OCI-LY7 (cell line): ENCODE data around the gene STARD3. TPM values are rescaled to one million over a fixed set of nuclear protein-coding genes. Genes with fewer than 3 reads are reported as not detected.

ENCODE experiments used
- BruUV-seq: library from RNA; stranded (reverse); fragments of 400-500 nt; replicated peaks from 2 replicates; lab custom pipeline; 2021; lab: Mats Ljungman, UMichigan
- CTCF ChIA-PET: fragments of 300-600 bp; sonication (Branson Sonifier 250); formaldehyde crosslinking; loops from one replicate; lab custom pipeline; 2022; ENCODE audit warnings: antibody characterized with exemption; ENCODE audit not compliant: unreplicated experiment; lab: Charles Lee
- POLR2A ChIA-PET: fragments of 300-600 bp; sonication (Branson Sonifier 250); formaldehyde crosslinking; loops from one replicate; lab custom pipeline; 2022; ENCODE audit warnings: antibody characterized with exemption; lab: Charles Lee
- DNase-seq: peaks from one replicate; pipeline ENCODE4 v3.0.0-alpha.2; 2015; ENCODE audit warnings: low spot score
- H2AFZ ChIP-seq: fragments of 200-600 bp; sonication (generic), shearing (Covaris generic); 2 replicates; pipeline ENCODE4 v1.6.1; 2014; ENCODE audit warnings: mild to moderate bottlenecking, antibody characterized with exemption, low read length, moderate library complexity
- H3K27ac ChIP-seq: fragments of 200-600 bp; sonication (generic); 2 replicates; pipeline ENCODE4 v1.5.1; 2014; ENCODE audit warnings: mixed run types, low read depth, mild to moderate bottlenecking, moderate library complexity, low read length, inconsistent platforms; ENCODE audit not compliant: poor library complexity, severe bottlenecking
- H3K36me3 ChIP-seq: fragments of 200-600 bp; sonication (generic); 2 replicates; pipeline ENCODE4 v1.6.1; 2014; ENCODE audit warnings: mild to moderate bottlenecking, antibody characterized with exemption, low read length, moderate library complexity, mixed read lengths; ENCODE audit not compliant: insufficient read depth
- H3K4me1 ChIP-seq: fragments of 200-600 bp; sonication (generic); 2 replicates; pipeline ENCODE4 v1.5.1; 2014; ENCODE audit warnings: mild to moderate bottlenecking, low read length; ENCODE audit not compliant: insufficient read depth, poor library complexity, severe bottlenecking
- H3K4me2 ChIP-seq: fragments of 200-600 bp; sonication (generic); 2 replicates; pipeline ENCODE4 v1.6.1; 2014; ENCODE audit warnings: mild to moderate bottlenecking, low read length
- H3K4me3 ChIP-seq: fragments of 200-600 bp; sonication (generic); 2 replicates; pipeline ENCODE4 v1.5.1; 2014; ENCODE audit warnings: mild to moderate bottlenecking, low read depth, low read length; ENCODE audit not compliant: poor library complexity, severe bottlenecking
- H3K79me2 ChIP-seq: fragments of 200-600 bp; sonication (generic); 2 replicates; pipeline ENCODE4 v1.6.1; 2016; ENCODE audit warnings: low read depth, mild to moderate bottlenecking, low read length, moderate library complexity, mixed read lengths; ENCODE audit not compliant: insufficient read depth
- H3K9me2 ChIP-seq: fragments of 200-600 bp; sonication (generic); 2 replicates; pipeline ENCODE4 v1.6.1; 2016; ENCODE audit warnings: mild to moderate bottlenecking, low read length, mixed read lengths; ENCODE audit not compliant: insufficient read depth
- H3K9me3 ChIP-seq: fragments of 200-600 bp; sonication (generic); 2 replicates; pipeline ENCODE4 v1.6.1; 2014; ENCODE audit warnings: mild to moderate bottlenecking, mixed run types, low read length, mixed read lengths
- H4K20me1 ChIP-seq: fragments of 200-600 bp; sonication (generic); 2 replicates; pipeline ENCODE4 v1.6.1; 2014; ENCODE audit warnings: mild to moderate bottlenecking, antibody characterized with exemption, low read length, moderate library complexity, mixed read lengths; ENCODE audit not compliant: insufficient read depth
- EZH2phosphoT487 ChIP-seq: fragments of 200-600 bp; sonication (generic); IDR thresholded peaks from 2 replicates; pipeline ENCODE4 v1.6.1; 2018; ENCODE audit warnings: low read depth, borderline replicate concordance, mild to moderate bottlenecking, mixed run types, antibody characterized with exemption, low read length, moderate library complexity, mixed read lengths
- intact Hi-C: fragments of 100-400 bp; cut with micrococcal nuclease; formaldehyde crosslinking; loops from one replicate; pipeline ENCODE4 v1.10.0; 2022; ENCODE audit not compliant: unreplicated experiment
- total RNA-seq, 2 experiments: library from RNA; depleted of rRNA in 1 of 2; stranded (reverse); fragments of >200 nt in 1 of 2; shearing (Covaris generic) in 1 of 2; gene quantifications; 2 replicates each; pipeline ENCODE4 v1.2.3, GENCODE V29; 2014 to 2022
- TF ChIP-seq, protein P1 (sequence below): fragments of 200-600 bp; sonication (generic); conservative IDR thresholded peaks from 2 replicates; pipeline ENCODE4 v1.5.1; 2014; ENCODE audit warnings: mild to moderate bottlenecking, antibody characterized with exemption, low read length, moderate library complexity, mixed read lengths

Gene STARD3
- total RNA-seq, 2 experiments from 2014 or later = 36.5 to 54.2 TPM

- no peaks in the 10 kb centered on the region for H3K9me3 ChIP-seq
- intact Hi-C loops = no loop called here
- POLR2A ChIA-PET = interaction anchor here (0.6 kb wide), 1 partner anchor 490 kb away, joined by 4 read pairs; no protein-coding TSS in a partner anchor
Observed at GRCh38 chr17:39631403-39631802, 5.5 kb upstream of the STARD3 start.

DNA sequence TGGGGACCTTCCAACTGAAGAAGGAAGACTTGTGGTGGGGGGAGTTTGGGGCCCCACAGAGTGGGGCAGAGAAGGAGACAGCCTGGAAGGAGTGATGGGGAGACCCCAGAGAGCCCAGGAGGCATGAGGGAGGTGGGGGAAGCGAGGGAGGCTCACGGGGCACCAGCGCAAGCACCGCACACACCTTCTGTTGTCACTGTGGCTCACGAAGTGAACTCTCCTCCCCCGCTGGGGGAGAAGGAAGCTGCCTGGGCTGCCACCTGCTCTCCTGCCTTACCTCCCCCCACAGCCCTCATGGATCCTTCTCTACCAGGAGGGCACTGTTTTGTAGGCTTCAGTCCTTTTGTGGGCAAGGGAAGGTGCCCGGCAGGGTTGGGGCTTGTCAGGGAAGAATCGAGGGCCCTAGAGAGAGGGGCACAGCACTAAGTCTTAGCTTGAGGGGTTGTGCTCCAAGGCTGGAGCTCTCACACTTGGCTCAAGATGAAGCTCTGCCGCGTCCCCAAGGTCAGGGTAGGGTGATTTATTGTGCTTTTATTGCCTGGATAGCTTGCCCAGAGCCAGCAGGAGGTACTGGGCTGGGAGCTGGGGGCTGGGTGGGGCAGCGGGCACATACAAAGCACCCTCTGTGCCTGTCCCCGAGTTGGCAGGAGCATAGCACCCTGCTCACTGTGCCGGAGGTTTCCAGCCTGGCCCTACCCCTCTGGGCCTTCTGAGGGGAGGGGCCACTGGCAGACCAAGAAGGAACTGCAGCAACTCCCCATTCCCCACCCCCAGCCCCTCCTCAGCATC, 4.6 kb upstream of the STARD3 start:
- H2AFZ ChIP-seq = no peak overlapping the region
- no peaks in the 10 kb centered on the region for H4K20me1 ChIP-seq
- intact Hi-C loops = no loop called here
- BruUV-seq = no TSS peak
- ChIA-PET CTCF (no interaction called here), POLR2A (no interaction called here)
- TF ChIP-seq, protein P1, sequence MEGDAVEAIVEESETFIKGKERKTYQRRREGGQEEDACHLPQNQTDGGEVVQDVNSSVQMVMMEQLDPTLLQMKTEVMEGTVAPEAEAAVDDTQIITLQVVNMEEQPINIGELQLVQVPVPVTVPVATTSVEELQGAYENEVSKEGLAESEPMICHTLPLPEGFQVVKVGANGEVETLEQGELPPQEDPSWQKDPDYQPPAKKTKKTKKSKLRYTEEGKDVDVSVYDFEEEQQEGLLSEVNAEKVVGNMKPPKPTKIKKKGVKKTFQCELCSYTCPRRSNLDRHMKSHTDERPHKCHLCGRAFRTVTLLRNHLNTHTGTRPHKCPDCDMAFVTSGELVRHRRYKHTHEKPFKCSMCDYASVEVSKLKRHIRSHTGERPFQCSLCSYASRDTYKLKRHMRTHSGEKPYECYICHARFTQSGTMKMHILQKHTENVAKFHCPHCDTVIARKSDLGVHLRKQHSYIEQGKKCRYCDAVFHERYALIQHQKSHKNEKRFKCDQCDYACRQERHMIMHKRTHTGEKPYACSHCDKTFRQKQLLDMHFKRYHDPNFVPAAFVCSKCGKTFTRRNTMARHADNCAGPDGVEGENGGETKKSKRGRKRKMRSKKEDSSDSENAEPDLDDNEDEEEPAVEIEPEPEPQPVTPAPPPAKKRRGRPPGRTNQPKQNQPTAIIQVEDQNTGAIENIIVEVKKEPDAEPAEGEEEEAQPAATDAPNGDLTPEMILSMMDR = no peak
- no peak for TF ChIP-seq EZH2phosphoT487
- no peak overlapping the region for H3K27ac ChIP-seq
- no peak for DNase-seq
- no peak overlapping the region for H3K4me3 ChIP-seq
- H3K4me1 ChIP-seq = peaks cover 27% of the 10 kb centered on the region
- H3K79me2 ChIP-seq = no peaks in the 10 kb centered on the region; the same call in 1 of the 2 replicates
- no peaks in the 10 kb centered on the region for H3K9me3 ChIP-seq
- no peaks in the 10 kb centered on the region for H3K9me2 ChIP-seq
- H3K4me2 ChIP-seq = no peak overlapping the region
- H3K36me3 ChIP-seq = no peaks in the 10 kb centered on the region

More at GRCh38 chr17:39631403-39631802, 5.5 kb upstream of the STARD3 start:
- CTCF ChIA-PET = interaction anchor here (0.9 kb wide), 1 partner anchor 9 kb away, joined by 3 read pairs; no protein-coding TSS in a partner anchor
- no TSS peak for BruUV-seq
- Histone ChIP-seq H3K79me2 (no peaks in the 10 kb centered on the region), H2AFZ (no peak overlapping the region), H3K36me3 (no peaks in the 10 kb centered on the region), H3K9me2 (no peaks in the 10 kb centered on the region), H3K4me3 (no peak overlapping the region), H3K4me1 (peaks cover 25% of the 10 kb centered on the region), H4K20me1 (no peaks in the 10 kb centered on the region), H3K27ac (no peak overlapping the region), H3K4me2 (no peak overlapping the region)
- TF ChIP-seq, protein P1 = no peak
- no peak for TF ChIP-seq EZH2phosphoT487
- no peak for DNase-seq
